NCI-H446 treated with DMSO at 0.1 percent for 48 hours (cell line): ENCODE results near the gene KRTAP9-6.
"Not testable (repeated sequence)": the region's sequence is repeated elsewhere in the genome, so short reads cannot be mapped to it uniquely, and the experiment has no call there.

ENCODE experiments used
- DNase-seq: peaks from one replicate; lab custom pipeline; 2025; lab: John Stamatoyannopoulos, UW

Gene KRTAP9-6

DNA sequence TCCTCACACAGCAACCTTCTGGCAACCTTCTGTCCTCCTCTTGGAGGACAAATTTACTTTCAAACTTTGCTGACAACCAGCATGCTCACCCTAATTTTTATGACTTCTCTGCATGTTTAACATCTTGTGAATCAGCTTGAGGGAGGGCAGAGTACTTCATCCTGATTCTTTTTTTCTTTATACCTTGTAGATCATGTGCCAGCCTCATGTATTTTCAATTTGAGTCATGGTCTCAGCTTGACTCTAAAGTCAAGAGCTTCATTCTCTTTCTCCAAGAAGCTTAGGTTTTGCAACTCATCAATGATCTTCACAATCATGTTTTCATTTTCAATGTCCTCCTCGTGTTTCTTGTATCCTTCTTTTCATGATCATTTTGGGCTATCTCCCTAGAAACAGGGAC is 6.7 kb downstream of the KRTAP9-6 start:
- DNase-seq: no peak

DNA sequence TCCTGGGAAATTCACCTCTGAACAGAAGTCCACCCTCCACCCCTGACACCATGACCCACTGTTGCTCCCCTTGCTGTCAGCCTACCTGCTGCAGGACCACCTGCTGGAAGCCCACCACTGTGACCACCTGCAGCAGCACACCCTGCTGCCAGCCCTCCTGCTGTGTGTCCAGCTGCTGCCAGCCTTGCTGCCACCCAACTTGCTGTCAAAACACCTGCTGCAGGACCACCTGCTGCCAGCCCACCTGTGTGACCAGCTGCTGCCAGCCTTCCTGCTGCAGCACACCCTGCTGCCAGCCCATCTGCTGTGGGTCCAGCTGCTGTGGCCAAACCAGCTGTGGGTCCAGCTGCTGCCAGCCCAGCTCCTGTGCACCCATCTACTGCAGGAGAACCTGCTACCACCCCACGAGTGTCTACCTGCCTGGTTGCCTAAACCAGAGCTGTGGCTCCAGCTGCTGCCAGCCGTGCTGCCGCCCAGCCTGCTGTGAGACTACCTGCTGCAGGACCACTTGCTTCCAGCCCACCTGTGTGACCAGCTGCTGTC is 10.5 kb downstream of the KRTAP9-6 start, which contains the start of gene KRTAP9-7:
KRTAP9-7 (plus strand) TSS at position 51 of the 543 bp plus-strand sequence; CDS start at position 51, 0 bp downstream.
- DNase-seq: not testable (repeated sequence)

DNA sequence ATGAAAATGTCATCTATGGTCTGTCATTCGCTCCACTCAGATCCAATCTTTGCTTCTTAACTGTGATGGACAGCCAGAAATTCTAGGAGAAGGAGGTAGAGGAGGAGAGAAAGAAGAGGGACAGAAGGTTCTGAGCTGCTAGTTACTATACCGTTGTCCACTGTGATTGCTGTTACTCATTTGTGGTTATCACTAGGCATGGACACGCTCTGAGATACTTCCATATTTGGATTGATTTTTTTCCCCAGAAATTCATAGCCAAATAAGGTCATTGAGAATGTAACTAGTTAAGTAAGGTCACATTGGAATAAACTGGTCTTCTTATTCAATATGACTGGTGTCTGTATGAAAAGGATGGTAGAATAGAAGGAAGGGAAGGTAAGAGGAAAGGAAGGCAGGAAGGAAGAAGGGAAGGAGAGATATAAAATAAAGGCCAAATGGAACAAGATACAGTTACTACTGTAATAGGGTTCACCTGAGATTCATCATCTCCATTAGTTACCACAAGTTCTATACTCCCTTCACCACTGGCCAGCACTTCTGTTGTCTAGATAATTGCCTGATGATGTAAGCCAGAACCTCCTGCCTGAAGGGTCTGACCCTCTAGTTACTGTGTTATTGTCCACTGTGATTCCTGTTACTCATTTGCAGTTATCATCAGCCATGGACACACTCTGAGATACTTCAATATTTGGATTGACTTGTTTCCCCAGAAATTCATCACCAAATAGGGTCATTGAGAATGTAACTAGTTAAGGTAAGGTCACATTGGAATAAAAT is 13.2 kb downstream of the KRTAP9-6 start:
- DNase-seq: no peak

DNA sequence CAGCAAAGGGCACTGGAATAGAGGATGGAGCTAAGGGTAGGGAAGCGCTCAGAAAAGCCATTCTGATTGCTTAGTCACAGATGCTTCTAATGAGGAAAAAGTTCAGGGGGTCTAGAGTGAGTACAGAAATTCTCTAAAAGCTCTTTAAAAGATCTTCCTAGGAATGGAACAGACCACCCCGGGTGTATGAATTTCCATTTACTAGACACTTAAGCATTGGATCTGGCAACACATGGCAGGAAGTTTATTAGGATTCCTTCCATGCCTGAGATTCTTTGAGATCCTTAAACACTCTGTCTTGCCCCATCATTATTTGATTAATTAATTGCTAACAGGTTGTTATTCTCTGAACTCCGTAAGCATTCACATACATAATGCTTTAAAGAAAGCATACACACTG is 18.9 kb downstream of the KRTAP9-6 start:
- no peak for DNase-seq

DNA sequence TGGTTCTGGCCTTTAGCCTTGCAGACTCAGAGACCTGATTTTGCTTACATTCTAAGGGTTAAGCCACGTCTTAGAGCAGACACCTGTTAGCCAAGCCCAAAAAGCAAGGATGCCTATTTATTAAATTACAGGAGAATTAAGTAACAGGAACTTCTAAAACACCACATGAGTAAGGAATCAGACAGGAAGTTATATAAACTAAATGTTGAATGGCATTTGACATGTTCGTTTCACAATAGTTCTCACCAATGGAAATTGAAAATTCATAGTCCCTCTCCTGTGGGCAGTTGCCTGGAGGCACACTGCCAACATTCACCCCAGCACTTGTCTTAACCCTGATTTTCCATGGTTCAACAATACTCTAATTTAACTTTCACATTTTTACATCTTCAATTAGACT is 19.4 kb downstream of the KRTAP9-6 start:
- no peak for DNase-seq

DNA sequence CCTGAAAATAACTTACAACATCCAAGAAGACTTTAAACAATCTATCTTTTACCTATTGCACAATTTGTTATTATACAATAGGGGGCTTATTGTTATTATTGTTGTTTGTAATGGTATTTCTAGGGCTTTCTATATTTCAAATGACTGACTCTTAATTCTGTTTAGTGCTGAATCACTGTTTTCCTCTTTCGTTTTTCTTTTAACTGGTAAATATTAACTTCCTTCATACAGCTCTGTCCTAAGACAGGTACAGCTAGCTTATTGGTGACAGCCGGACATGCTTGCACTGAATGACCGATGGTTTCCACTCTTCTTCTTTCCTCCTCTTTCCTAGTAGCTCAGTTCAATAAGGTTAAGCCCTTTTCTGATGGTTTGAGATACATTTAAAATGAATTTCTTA is 21.9 kb downstream of the KRTAP9-6 start:
- DNase-seq: no peak

DNA sequence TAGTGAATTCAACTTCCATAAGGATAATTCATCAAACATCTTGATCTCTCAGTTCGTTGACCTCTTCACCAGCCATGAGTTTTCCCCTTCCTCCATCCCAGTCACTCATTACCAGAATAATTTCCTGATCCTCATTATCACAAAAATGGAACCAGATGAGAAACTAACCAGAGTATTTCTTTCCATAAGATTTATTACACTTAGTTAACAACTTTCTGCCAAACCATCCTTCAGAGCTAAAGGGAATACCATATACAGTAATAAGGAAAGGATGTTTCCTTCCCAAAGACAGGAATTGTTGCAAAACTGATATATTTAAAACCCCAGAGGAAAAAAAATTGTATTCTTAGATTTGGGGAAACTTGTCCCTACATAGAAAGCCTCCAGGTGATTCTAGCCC is 28.8 kb downstream of the KRTAP9-6 start:
- no peak for DNase-seq

DNA sequence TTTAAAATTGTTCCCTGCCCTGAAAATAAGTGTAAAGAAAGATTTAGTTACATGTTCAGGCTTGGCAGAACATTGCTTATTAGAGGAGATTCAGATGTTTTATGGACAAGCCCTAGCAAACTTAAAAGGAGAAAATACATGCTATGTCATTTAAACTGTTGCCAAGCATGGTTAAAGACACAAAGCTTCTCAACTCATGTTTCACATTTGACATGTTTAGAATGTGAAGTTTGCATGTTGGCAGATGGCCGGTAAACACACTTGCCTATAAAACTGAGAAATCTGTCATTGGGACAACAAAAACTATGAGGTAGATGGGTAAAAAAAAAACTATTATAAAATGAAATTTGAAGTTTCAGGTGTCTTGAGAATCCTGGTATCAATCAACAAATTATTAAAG is 31.7 kb downstream of the KRTAP9-6 start:
- DNase-seq: no peak

DNA sequence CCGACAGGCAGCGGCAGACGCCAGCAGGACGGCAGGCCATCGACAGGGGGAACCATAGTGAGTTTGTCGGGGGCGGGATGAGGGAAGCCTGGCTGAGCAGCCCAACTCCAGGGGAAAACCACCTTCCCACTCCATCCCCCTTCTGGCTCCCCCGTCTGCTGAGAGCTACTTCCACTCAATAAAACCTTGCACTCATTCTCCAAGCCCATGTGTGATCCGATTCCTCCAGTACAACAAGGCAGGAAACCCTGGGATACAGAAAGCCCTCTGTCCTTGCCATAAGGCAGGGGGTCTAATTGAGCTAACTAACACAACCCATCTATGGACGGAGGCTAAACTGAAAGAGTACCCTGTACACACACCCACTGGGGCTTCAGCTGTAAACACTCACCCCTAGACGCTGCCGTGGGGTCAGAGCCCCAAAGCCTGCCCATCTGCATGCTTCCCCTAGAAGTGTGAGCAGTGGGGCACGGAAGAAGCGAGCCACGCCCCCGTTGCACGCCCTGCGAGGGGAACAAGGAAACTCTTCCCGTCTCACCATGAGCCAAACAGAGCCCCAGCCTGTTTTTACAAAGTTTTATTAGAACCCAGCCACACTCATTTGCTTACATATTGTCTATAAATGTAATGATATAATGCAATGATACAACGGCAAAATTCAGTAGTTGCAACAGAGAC is 33.4 kb downstream of the KRTAP9-6 start:
- no peak for DNase-seq

DNA sequence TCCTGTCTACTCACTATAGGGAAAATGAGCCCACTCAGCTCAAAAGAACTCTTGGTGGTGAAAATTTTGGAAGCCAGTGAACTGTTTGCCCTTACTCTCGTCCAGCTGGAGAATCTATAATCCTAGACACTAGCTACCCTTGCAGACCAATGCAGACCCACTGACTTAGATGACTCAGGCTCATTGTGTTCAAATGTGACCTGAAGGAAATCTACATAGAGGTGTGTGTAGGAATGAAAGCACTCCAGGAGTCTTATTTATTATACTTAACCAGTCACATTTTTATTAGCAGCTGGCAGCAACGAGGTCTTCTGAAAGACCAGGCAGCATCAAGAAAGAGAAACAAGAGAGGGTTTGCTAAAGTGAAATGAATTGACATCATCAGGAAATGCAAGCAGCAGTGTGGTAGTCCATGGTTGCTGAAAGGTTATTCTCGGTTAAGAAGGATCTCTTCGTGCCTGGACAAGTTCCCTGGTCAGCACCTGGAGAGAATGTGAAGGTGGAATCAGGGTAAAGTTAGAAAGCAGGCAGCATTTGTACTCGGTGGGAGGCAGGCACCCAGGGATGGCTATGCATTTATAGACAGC is 36.1 kb downstream of the KRTAP9-6 start:
- no peak for DNase-seq

DNA sequence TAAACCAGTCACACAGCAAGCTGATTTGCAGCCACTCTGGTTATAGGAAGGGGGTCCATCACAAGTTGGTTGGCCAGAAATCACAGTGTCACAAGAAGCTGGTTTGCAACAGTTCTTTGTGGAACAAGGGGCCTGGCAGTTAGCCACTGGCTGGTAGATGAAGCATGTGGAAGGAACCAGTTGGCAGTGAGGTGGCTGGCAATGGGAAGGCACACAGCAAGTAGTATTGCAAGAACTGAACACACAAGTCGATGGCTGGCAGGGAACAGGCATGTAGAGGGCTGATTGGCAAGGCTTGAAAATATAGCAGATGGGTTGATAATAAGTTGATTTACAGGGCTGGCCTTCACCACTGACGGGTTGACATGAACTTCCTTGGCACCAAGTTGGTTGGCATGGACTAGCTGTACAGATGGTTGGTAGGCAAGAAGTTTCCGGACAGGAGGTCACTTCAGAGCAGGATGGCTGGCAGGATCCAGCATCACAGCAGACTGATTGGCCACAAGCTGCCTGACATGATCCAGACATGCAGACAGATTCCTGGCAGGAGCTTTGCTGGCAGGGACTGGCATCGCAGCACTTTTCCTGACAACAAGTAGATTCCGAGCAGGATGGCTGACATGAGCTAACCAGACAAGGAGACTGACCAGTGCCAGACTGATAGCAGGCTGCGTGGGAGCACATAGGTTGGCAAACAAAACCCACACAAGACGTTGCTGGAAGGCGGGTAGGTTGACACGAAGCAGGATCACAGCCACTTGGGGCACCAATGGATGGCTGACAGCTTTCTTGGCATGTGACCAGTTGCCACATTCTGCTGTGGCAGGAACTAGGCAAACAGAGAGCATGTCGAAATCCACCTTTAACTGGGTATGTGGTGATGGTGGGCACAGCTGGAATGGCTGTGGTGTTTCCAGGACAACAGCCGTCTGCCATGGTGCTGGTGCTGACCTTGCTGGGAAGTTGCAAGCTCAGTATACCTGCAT is 37.0 kb downstream of the KRTAP9-6 start, which contains the start of gene KRTAP29-1:
KRTAP29-1 (minus strand) TSS at position 936 of the 986 bp plus-strand sequence; CDS start at position 936, 0 bp downstream.
- DNase-seq: peak; percentile 92

DNA sequence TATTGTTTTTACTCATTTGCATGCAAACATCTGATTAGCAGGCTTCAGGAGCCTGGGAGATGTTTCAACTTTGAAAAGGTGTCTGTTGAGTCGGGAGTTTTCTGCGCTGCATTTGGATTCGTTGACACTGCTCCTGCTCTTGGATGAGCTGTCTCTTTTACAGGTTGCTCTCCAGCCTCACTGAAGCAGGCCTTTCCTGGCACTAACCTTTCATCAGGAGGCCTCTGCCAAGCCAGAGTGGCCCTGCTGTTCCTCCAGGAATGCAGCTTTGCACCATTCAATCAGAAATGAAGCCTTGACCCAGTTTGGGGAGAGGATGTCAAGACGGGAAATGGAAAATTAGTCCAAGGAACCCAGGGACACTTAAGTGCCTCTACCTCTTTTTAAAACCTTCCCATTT is 37.8 kb downstream of the KRTAP9-6 start:
- no peak for DNase-seq

DNA sequence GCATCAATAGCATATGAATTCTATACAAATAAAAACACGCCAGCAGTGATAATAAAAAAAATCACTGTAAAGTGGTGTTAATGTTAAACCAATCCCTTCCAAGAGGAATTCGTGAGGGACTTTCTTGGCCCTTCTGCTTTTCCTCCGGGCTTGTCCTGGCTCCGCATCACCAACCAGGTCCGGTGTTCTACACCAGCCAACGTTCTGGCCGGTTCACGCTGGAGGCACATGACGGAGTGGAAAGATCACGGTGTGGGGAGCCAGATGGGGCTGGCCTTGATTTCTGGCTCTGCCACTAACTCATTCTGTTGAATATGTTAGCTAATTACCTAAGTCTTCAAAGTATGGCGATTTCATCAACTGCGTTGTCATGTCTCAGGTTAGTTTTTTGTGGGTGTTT is 38.9 kb downstream of the KRTAP9-6 start:
- no peak for DNase-seq

DNA sequence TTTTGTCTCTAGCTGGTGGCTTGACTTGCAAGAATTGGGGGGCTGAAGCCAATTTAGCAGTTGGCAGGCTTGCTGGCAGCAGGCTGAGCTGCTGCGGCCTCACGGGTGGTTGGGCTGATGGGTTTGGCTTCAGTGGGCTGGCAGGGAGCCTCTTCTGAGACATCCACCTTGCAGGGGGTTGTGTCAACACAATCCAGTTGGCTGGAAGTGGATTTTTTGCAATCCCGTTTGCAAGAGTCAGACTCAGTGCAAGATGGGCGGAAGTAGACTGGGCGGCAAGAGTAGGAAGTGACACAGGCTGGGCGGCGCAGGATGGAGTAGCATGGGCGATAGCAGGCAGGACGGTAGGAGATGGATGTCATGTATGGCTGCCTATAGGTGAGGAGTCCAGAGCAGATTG is 42.5 kb downstream of the KRTAP9-6 start:
- DNase-seq: peak; percentile 75

DNA sequence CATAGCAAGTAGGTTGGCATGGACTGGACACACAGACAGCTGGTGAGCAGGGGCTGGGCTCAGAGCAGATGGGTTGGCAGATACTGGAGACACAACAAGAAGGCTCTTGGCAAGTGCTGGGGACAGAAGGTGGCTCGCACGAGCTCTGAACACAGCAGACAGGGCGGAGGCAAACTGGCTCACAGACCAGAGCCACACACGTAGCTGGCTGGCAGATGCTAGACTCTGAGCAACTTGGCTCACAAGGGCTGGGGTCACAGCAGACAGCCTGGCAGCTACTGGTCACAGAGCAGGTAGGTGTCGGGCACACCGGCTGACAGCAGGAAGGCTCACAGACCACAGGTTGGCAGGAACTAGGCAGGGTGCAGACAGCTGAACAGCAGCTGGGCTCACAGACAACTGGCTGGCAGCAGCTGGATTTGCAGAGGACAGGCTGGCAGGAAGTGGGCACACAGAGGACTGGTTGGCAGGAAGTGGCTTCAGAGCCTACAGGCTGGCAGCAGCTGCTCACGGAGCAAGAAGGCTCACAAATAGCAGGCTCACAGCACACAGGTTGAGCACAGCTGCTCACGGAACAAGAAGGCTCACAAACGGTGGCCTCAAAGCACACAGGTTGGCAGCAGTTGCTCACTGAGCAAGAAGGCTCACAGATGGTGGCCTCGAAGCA is 43.2 kb downstream of the KRTAP9-6 start:
- DNase-seq: peak; percentile 85

DNA sequence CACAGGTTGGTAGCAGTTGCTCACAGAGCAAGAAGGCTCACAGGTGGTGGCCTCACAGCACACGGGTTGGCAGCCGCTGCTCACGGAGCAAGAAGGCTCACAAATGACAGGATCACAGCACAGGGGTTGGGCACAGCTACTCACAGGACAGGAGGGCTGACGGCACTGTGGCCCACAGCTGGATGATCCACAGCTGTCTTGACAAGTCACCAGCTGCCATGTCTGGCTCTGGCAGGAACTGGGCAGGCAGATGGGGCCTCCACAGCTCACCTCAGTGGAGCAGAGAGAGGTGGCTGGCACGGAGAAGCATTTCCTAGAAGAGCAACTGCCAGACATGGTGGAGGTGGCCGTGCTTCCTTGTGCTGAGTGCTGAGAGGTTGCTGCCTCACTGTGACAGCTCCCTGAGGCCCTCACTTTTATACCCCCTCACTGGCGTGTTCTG is 43.8 kb downstream of the KRTAP9-6 start, which contains the start of gene KRTAP16-1:
KRTAP16-1 (minus strand) TSS at position 392 of the 442 bp plus-strand sequence; CDS start at position 336, 56 bp downstream.
- no peak for DNase-seq

DNA sequence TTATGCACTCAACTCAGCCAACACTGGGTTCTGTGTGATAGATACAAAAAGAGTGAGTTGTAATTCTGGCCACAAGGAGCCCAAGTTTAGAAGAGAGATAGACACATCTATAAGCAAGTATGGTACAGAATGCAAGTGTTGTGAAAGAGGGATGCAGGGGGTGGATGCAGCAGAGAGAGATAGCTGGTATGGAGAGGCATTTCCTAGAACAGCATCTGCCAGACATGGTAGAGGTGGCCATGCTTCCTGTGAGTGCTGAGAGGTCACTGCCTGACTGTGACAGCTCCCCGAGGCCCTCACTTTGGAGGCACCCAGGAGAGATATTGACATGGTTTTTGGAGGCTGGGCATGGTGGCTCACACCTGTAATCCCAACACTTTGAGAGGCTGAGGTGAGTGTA is 45.9 kb downstream of the KRTAP9-6 start:
- DNase-seq: no peak

DNA sequence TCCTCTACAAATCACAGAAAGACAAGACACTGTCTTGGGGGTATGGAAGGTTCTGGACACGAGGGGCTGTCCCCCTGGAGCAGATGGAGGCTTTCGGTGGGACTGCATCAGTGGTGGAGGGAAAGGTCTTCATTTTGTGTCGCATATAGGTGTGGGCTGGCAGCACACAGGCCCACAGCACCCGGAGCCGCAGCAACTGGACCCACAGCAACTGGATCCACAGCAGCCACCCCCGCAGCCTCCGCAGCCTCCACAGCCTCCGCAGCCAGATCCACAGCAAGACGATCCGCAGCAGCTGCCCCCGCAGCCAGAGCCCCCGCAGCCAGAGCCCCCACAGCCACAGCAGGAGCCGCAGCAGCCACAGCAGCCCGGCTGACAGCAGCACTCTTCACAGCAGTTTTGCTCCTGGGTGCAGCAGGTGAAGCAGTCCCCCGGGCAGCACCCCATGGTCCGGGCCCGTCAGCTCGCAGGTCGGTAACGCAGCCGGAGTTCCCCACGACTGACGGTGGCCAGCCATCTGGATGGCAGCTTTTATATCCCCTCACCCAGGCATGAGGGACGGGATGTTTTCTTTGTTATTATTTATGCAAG is 50.1 kb downstream of the KRTAP9-6 start, which contains the start of gene KRTAP17-1:
KRTAP17-1 (minus strand) TSS at position 507 of the 591 bp plus-strand sequence; CDS start at position 447, 60 bp downstream.
- no peak for DNase-seq
